ENCODE results near the gene GLDN.

Gene GLDN

DNA sequence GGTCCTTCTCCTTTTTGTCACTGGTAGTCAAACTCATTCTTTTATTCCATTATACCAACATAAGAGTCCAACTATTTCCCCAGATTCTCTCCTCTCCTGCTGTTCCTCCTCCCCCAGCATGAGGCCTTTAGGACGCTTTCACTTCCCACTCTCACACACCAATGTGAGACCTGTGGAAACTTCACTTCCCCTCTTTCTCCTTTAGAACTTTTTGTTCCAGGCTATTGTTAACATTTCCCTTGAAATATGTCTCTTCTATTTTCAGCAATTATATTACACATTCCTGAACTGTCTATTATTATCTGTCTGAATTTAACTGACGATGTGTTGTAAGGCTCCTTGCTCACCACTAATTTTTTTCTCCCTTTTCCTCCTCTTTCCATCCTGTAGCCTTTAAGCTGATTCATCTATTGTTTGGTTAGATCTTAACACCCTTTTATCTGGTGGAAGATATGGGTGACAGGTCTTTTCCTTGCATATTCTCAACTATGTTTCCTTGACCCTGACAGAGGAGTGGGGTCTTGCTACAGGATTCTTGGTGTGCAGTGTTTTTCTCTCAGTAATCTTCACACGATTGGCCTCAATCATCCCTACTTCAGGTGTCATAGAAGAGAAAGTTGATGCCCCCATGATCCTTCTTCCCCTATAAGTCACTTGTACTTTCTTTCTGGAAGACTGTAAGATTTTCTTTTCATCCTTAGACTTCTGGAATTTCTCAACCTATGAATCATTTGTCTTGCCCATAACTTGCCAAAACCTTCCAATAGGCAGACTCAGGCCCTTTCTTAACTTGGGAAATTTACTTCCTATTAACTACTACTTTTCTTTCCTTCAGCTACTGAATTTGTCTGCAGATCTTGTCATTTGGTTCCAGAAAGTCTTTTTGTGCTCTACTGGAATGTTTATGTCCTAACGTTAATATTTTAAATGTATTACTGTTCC lies 9.0 kb upstream of the GLDN start:
- DNase-seq (ENCODE audit: low read depth) = peak; percentile 61
- H3K4me3 ChIP-seq (ENCODE audit: low read length) = no peak overlapping the region
- TF ChIP-seq, protein P1, sequence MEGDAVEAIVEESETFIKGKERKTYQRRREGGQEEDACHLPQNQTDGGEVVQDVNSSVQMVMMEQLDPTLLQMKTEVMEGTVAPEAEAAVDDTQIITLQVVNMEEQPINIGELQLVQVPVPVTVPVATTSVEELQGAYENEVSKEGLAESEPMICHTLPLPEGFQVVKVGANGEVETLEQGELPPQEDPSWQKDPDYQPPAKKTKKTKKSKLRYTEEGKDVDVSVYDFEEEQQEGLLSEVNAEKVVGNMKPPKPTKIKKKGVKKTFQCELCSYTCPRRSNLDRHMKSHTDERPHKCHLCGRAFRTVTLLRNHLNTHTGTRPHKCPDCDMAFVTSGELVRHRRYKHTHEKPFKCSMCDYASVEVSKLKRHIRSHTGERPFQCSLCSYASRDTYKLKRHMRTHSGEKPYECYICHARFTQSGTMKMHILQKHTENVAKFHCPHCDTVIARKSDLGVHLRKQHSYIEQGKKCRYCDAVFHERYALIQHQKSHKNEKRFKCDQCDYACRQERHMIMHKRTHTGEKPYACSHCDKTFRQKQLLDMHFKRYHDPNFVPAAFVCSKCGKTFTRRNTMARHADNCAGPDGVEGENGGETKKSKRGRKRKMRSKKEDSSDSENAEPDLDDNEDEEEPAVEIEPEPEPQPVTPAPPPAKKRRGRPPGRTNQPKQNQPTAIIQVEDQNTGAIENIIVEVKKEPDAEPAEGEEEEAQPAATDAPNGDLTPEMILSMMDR (IDR thresholded peaks at IDR 0.05; ENCODE audit: insufficient read depth, low read depth, low read length, missing control alignments) = no peak

DNA sequence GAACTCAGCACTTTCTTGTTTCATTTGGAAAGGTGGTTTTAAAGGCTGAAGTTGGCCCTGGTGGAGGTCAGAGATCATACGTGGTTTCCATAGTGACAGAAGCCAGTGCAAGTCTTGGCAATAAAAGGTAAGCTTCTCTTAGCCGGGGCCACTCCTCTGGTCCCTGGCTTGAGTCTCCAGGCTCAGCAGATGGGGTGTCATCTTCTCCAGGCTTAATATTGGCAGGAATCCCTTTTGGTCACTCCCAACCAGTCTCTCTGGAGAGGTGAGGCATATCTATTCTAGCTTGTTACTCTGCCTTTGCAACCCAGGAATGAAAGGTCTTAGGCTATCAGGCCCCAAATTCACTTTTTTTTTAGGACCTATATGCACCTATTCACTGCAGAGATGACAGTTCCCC lies 7.9 kb upstream of the GLDN start:
- no peak for DNase-seq (ENCODE audit: low read depth)
- H3K4me3 ChIP-seq (ENCODE audit: low read length) = no peak overlapping the region
- TF ChIP-seq, protein P1 (IDR thresholded peaks at IDR 0.05; ENCODE audit: insufficient read depth, low read depth, low read length, missing control alignments) = no peak

DNA sequence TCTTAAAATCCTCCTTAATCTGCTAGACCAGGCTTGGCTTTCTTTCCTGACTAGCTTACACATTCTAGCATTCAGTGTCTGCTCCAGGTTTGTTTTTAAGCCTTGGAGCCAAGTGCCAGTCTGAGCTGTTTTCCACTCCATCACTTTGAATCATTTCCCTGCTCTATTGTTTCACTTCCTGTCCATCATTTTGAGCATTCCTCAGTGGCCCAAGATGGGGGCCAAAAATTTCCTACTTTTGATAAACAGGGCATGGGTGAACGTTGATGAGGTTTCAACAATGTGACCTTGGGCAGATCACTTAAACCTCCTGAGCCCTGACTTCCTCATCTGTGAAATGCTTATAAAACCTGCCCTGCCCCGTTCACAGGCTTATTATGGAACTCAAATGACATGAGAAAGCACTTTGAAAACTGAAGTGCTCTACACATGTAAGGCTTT lies 7.4 kb upstream of the GLDN start:
- DNase-seq (ENCODE audit: low read depth) = no peak
- TF ChIP-seq, protein P1 (IDR thresholded peaks at IDR 0.05; ENCODE audit: insufficient read depth, low read depth, low read length, missing control alignments) = no peak
- no peak overlapping the region for H3K4me3 ChIP-seq (ENCODE audit: low read length)

DNA sequence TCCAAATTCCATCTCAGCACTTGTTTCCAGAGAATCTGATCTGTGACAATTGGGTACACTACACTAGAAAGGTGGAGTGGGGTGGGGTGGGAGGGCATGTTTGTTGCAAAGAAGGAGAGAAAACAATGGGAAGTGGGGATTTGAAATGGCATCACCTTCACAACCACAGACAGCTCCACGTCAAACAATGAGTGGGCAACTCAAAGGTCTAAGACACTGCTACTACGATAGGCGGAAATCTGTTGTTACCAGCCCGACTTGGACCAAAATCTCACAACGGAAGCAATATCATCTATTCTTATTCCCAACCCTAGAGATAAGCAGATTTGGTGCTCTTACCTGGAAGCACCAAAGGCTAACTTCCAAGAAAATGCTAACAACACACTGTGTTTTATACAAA lies 6.4 kb upstream of the GLDN start:
- TF ChIP-seq, protein P1 (IDR thresholded peaks at IDR 0.05; ENCODE audit: insufficient read depth, low read depth, low read length, missing control alignments) = no peak
- no peak for DNase-seq (ENCODE audit: low read depth)
- H3K4me3 ChIP-seq (ENCODE audit: low read length) = no peak overlapping the region

DNA sequence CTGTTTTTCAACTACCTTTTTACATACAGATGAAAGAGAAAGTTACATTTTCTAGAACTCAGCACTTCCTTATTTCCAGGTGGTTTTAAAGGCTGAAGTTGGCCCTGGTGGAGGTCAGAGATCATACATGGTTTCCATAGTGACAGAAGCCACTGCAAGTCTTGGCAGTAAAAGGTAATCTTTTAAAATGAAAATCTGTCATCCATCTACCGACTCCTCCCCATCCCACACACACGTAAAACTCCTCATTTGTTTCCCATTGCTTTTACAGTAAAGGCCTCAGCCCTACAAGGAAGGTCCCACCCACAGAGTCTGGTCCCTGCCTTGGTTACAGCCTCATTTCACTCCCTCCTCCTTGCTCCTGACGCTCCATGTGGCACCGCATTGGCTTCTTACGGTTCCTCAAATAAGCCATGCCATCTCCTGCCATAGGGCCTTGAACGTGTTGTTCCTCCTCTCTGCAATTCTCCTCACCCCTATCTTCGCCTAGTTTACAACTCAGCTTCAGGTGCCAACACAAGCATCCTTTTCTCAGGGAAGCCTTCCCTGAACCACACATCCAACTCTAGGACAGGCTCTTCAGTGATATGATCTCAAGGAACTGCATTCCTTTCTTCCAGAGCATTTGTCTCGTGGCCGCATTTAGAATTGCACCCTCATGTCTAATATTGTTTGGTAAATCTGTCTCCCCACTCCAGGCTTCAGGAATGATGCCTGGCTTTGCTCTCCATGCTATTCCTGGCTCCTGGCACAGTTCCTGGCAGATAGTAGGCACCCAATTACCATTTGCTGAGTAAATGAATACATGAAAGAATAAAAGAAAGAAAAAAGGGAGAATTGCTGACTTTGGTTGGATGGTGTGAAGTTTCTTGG lies 5.7 kb upstream of the GLDN start:
- TF ChIP-seq, protein P1 (IDR thresholded peaks at IDR 0.05; ENCODE audit: insufficient read depth, low read depth, low read length, missing control alignments) = no peak
- no peak overlapping the region for H3K4me3 ChIP-seq (ENCODE audit: low read length)
- DNase-seq (ENCODE audit: low read depth) = no peak

DNA sequence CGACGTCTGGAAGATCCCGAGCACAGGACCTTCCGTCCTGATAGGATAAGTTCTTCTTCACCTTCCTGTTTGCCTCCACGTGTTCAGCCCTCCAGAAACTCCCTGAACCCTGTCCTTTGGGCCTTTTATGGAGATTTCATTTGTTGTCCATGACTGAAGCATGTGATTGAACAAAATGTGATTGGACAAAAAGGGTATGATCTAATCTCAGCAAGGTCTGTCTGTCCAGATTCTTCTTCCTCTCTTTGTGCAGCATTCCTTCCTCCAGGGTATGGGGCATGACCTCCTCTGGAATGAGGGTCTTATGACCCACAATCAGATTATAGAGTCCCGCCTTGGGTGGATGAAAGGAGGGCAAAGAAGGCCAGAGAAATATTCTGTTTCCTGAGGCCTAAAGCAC lies 3.0 kb upstream of the GLDN start, which contains the start of gene CYP19A1:
CYP19A1 (minus strand) TSS at position 101 of the 400 bp plus-strand sequence. CDS start 95,684 bp downstream, outside the sequence.
- no peak within 1 kb of the TSS for H3K4me3 ChIP-seq (ENCODE audit: low read length)
- DNase-seq (ENCODE audit: low read depth) = no peak
- TF ChIP-seq, protein P1 (IDR thresholded peaks at IDR 0.05; ENCODE audit: insufficient read depth, low read depth, low read length, missing control alignments) = no peak
